ENCODE results near the gene RMND1.
"Not testable (repeated sequence)": the region's sequence is repeated elsewhere in the genome, so short reads cannot be mapped to it uniquely, and the experiment has no call there.

RMND1 gene

DNA sequence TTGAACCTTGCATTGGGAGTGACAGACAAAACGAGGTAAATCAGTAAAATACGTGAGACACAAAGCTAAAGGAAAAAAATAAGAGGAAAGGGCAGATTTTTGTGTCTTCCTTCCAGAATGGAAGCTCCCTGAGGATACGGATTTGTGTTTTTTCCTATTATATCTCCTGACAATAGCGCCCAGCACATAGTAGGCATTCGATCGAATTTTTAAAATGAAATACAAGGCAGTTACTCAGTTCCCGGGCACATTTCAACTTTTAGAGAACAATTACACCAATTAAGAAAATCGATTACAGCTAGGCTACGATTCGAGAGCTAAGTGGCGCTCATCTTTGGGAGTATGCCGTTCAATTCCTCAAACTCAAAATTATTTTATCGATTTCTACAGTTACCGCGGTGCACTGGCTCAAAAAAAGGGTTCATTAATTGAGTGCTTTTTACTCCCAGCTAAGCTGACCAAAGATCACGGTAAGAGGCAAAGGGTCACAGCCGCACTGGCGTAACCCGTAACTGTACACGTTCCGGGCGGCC is 443 bp downstream of the RMND1 start:
- DNase-seq = no peak

DNA sequence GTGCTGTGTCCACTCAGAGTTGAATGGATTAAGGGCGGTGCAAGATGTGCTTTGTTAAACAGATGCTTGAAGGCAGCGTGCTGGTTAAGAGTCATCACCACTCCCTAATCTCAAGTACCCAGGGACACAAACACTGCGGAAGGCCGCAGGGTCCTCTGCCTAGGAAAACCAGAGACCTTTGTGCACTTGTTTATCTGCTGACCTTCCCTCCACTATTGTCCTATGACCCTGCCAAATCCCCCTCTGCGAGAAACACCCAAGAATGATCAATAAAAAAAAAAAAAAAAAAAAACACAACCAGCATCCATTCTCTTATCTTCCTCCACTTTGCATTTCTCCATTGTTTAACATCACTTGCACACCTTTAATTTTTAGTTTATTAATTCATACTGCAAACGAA is 998 bp downstream of the RMND1 start:
- DNase-seq = not testable (repeated sequence)

DNA sequence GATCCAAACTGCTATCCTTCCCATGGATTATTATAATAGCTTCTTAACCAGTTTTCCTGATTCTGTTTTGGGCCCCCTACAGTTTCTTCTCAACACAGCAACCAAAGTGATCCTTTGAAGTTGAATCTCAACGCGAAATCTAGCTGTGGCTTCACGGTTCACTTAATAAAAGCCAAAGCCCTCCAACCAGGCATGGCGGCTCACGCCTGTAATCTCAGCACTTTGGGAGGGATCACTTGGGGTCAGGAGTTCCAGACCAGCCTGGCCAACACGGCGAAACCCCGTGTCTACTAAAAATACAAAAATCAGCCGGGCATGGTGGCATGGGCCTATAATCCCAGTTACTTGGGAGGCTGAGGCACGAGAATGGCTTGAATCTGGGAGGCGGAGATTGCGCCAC is 3.3 kb downstream of the RMND1 start:
- DNase-seq = no peak

DNA sequence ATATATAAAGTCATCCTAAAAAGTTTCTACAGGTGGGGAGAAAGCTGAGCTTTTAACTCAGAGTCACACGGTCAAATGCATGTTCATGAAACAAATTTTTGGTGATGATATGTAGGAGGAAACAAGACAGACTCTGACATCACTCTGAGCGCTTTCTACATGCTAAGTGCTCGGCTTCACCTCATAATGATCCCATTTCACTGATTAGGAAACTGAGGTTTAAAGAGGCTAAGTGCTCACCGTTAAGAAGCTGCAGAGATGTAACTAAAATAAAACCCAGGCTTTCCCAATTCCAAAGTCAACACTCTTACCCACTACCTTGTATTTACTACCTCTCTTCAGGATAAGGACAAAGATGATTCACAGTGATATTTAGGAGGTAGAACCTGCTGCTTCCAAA is 4.7 kb downstream of the RMND1 start:
- DNase-seq = no peak

DNA sequence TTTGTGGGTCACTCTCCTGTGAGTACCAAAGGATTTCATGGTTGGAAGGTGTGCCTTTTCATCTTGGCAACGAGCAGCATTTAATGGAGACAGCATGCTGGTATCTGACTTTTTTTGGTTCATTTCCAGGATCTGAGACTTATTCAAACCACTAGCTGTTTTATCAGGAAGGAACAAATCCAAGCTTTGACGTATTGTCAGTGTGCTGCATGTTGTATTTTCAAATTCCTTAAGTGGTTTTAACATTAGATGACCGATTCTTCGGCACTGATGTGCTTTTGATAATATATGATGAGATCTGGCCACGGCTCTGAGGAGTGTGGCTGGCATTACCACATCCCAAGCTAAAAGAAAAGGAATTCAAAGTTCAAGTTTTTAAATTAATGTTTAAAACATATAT is 6.4 kb downstream of the RMND1 start:
- DNase-seq = no peak

DNA sequence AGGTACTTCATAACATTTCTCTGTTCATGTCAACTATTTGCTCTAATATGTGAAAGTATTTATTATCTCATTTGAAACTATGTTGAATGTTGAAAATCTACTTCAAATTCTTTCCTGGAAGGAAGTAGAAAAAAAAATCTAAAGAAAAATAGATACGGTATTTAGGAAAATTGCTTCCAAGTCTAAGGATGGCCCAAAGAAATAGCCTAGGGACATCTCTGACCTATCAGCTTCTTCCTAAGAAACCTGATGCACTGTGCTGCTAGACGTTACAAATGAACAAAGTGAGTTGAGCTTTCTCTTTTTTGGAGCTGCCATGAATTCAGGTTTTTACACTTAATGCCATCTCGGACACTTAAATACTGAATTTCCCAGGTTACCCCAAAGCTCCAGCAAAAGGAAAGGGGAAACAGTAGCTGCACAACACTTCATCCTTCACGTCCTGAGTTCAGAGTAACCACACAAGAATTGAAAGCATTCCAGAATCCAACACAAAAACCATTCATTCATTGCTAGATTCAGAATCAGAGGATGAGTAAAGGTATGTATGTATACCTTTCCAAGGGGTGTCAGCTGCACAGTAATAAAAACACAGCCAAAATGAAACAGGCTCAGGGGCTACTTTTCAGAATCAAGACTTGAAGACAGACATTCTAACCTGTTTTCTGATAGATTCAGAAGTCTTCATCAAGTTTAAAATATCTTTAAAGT is 7.9 kb downstream of the RMND1 start:
- no peak for DNase-seq

DNA sequence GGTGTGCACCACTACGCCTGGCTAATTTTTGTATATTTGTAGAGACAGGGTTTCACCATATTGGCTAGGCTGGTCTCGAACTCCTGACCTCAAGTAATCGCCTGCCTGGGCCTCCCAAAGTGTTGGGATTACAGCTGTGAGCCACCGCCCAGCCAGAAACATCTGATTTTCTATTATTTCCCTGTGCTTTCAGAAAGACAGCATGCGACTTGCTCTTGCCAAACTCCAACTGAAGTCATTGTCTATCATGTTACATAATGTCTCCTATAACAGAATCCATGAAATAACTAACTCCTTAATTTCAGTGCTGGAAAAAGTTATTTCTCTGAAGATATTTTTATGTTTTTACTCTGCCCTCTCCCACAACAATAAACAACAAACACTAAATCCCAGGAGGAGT is 8.5 kb downstream of the RMND1 start:
- no peak for DNase-seq

DNA sequence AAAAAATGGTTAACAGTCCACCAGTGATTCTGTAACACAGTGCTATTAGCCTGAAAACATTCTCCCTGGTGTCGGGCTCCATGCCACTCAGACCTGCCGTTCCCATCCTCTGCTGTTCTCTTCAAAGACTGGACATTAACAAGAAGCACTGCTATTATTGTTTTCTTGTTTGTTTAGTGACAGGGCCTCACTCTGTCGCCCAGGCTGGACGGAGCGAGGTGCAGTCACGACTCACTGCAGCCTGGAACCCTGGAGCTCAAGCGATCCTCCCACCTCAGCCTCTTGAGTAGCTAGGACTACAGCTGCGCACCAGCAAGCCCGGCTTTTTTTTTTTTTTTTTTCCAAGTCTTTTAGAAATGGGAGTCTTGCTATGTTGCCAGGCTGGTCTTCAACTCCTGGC is 9.6 kb downstream of the RMND1 start:
- no peak for DNase-seq

GRCh38 chr6:151441390-151442166 is 10.3 kb downstream of the RMND1 start:
- DNase-seq = no peak

DNA sequence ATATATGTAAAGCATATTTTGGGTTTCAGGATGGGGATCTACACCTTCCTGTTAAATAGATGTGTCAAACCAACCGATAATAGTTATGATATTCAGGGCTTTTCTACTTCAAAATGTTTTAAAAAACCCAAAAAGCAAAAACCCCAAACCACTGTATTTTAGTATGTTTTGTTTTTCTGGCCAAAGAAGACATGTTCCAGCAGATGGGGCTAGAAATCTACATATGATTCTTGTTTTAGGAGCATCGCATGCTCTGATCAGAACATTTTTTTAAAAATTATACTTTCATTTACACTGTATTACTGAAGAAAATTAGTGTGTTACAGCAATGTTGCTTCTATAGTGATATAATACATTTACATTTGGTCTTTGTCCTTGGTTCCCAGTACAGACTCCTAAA is 11.0 kb downstream of the RMND1 start:
- DNase-seq = no peak

- no peak for DNase-seq
Measured at GRCh38 chr6:151440498-151440897, 11.4 kb downstream of the RMND1 start.

- DNase-seq = no peak
Measured at GRCh38 chr6:151437401-151437800, 14.5 kb downstream of the RMND1 start.

GRCh38 chr6:151436802-151437201 is 15.1 kb downstream of the RMND1 start:
- DNase-seq = no peak

GRCh38 chr6:151436300-151436699 is 15.6 kb downstream of the RMND1 start:
- no peak for DNase-seq

DNA sequence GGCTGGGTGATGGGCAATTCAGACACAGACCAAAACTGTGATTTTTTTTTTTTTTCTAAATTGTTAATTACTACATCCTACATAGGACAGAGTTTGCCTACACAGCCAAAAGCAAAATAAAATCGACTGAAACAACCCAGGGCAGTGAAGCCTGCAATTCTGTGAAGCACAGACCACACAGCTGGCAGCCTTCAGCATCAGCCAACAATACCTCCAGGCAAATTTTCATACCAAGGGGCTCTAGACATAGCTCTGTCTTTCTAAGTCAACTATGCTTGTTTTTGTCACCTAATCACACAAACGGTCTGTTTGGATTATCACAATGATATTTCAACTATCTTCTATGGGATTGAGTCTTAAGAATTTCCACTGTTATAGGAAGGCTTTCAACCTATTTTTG is 17.6 kb downstream of the RMND1 start:
- DNase-seq = no peak

DNA sequence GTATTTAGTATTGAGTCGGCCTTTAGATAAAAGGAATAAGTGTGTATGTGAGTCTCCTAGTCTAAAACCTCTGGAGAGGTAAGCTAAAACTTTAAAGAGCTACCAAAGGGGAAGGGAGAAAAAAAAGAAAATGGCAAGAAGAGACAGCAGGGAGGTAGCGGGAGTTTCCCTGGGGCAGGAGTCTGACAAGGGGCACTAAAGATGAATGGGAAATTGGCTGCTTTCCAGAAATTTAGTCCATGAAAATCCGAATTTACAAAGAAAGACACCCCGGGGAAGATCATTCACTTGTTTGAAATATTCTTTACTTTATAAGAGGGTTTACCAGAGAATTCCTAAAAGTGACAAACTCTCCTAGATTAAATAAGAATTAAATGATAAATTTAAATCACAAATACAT is 19.3 kb downstream of the RMND1 start:
- DNase-seq = no peak

GRCh38 chr6:151431337-151431736 is 20.6 kb downstream of the RMND1 start:
- DNase-seq = no peak

- DNase-seq = no peak
Measured at GRCh38 chr6:151430886-151431285, 21.0 kb downstream of the RMND1 start.

DNA sequence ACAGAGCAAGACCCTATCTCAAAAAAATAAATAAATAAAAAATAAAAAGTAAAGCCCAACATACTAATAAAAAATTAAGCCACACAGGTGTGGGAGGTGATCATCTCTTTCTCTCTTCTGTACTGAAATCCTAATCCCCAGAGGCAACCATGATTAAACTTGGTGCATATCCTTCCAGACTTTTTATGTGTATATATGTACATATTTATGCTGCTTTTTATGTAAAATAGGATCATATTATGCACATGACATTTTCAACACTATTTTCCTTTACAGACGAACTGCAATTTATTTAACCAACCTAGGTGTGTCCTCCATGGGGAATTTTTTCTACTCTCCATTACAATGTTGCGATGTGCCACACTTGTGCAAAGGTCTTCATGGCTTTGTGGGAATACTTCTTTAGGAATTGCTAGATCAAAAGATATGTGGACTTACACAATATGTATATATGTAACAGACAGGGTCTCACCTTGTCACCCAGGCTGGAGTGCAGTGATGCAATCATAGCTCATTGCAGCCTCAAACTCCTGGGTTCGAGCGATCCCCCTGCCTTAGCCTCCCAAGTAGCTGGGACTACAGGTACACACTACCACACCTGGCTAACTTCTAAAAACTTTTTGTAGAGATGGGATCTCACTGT is 23.7 kb downstream of the RMND1 start:
- no peak for DNase-seq

GRCh38 chr6:151425561-151425960 is 26.4 kb downstream of the RMND1 start:
- DNase-seq = no peak

- no peak for DNase-seq
Measured at GRCh38 chr6:151422981-151423380, 28.9 kb downstream of the RMND1 start.

DNA sequence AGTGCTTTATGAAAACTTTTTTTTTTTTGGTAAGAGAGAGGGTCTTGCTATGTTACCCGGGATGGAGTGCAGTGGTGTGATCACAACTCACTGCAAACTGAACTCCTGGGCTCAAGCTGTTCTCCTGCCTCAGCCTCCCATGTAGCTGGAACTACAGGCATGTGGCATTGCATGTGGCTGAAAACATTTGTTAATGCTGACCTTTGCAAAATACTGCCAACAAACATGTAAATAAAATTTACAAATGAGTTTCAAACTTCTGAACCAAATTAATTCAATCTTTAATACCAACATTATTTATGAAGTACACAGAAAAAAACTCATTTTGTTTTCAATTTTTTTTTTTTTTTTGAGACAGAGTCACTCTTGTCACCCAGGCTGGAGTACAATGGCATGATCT is 34.4 kb downstream of the RMND1 start:
- no peak for DNase-seq

- no peak for DNase-seq
Measured at GRCh38 chr6:151414641-151415260, 37.2 kb downstream of the RMND1 start.

Data from NCI-H1048 (cell line).